Natural killer cell (primary cell): Measurements from ENCODE around the gene STARD3. TPM values are rescaled to one million over a fixed set of nuclear protein-coding genes. Genes with fewer than 3 reads are reported as not detected.

Source experiments
- ATAC-seq, 3 donors: fragments of 150-1000 bp in 2 of 3; fragments of 200-7000 bp in 1 of 3; cut with Tn5 transposase; 1 replicate in 1 of 3; 2 replicates in 2 of 3; pipeline ENCODE4 v1.10.0; 2021; ENCODE audit warnings: mild to moderate bottlenecking in 2 of 3, moderate library complexity in 2 of 3
- DNase-seq, 2 donors: peaks; one replicate each; pipeline versions ENCODE4 v3.0.0 to v3.0.0-alpha.2; 2013 to 2021; ENCODE audit warnings: mixed read lengths in 1 of 2
- H3K27ac ChIP-seq: one replicate; pipeline ENCODE4 v1.5.1; 2013; ENCODE audit warnings: mild to moderate bottlenecking, low read length
- H3K27me3 ChIP-seq: one replicate; pipeline ENCODE4 v1.6.1; 2013; ENCODE audit warnings: low read length; ENCODE audit not compliant: control insufficient read depth, insufficient read depth
- H3K36me3 ChIP-seq: one replicate; pipeline ENCODE4 v1.6.1; 2013; ENCODE audit warnings: low read length; ENCODE audit not compliant: control insufficient read depth, insufficient read depth
- H3K4me1 ChIP-seq: one replicate; pipeline ENCODE4 v1.6.1; 2013; ENCODE audit warnings: low read length; ENCODE audit not compliant: control insufficient read depth, insufficient read depth
- H3K4me3 ChIP-seq: one replicate; pipeline ENCODE4 v1.5.1; 2013; ENCODE audit warnings: low read length
- H3K9me3 ChIP-seq: one replicate; pipeline ENCODE4 v1.6.1; 2013; ENCODE audit warnings: low read length; ENCODE audit not compliant: control insufficient read depth, insufficient read depth
- H3K27ac Mint-ChIP-seq, 2 donors: one replicate each; pipeline ENCODE4 v1.8.0; 2022; ENCODE audit warnings: mild to moderate bottlenecking in 2 of 2, mixed read lengths in 2 of 2, moderate library complexity in 1 of 2
- H3K27me3 Mint-ChIP-seq, 2 donors: one replicate each; pipeline ENCODE4 v1.8.0; 2022; ENCODE audit warnings: low read depth in 2 of 2, mixed read lengths in 2 of 2
- H3K36me3 Mint-ChIP-seq: one replicate; pipeline ENCODE4 v1.8.0; 2022; ENCODE audit warnings: mixed read lengths
- H3K4me1 Mint-ChIP-seq, 2 donors: one replicate each; pipeline ENCODE4 v1.8.0; 2022; ENCODE audit warnings: mixed read lengths in 2 of 2
- H3K4me3 Mint-ChIP-seq: one replicate; pipeline ENCODE4 v1.8.0; 2022; ENCODE audit warnings: mild to moderate bottlenecking, moderate library complexity, mixed read lengths
- H3K9me3 Mint-ChIP-seq, 2 donors: one replicate each; pipeline ENCODE4 v1.8.0; 2022; ENCODE audit warnings: mixed read lengths in 2 of 2
- CTCF ChIP-seq: fragments of 200-600 bp; IDR thresholded peaks from one replicate; pipeline ENCODE4 v1.8.0; 2022; ENCODE audit warnings: antibody characterized with exemption
- WGBS: methylation state at CpG from one replicate; pipeline ENCODE4 v1.1.7; 2013; ENCODE audit warnings: missing lambda C conversion rate; ENCODE audit not compliant: insufficient coverage; 5-methylcytosine and 5-hydroxymethylcytosine counted together
- intact Hi-C: fragments of 100-400 bp; cut with micrococcal nuclease; formaldehyde crosslinking; loops from one replicate; pipeline ENCODE4 v1.14.2; 2022
- total RNA-seq, 4 donors: library from RNA; stranded (reverse); fragments of 120-200 nt in 1 of 4; gene quantifications; one replicate each; pipeline versions ENCODE4 v1.2.3 to v1.2.4, GENCODE V29; 2013 to 2022

Gene STARD3
- total RNA-seq, 3 donors from 2014 or later (not counting 1 experiment from before 2014, with no cell fraction given), result 97.1 to 115 (median 105) TPM

GRCh38 chr17:39652587-39653315 lies 15.8 kb downstream of the STARD3 start:
- peaks cover 3% of the 10 kb centered on the region for H3K4me1 ChIP-seq
- DNase-seq (no peak), ATAC-seq (no peak)
- H3K27me3 ChIP-seq, result no peaks in the 10 kb centered on the region
- peaks cover 16% of the 10 kb centered on the region for H3K36me3 ChIP-seq
- Mint-ChIP-seq H3K27me3 (no peaks in the 10 kb centered on the region), H3K27ac (peak overlapping the region; percentile 65 to 79), H3K36me3 (no peaks in the 10 kb centered on the region), H3K4me3 (no peak overlapping the region), H3K4me1 (peaks cover 40 to 62% of the 10 kb centered on the region in 2 donors), H3K9me3 (no peaks in the 10 kb centered on the region)
- intact Hi-C loops, result no loop called here
- no peak for TF ChIP-seq CTCF
- 76% methylated on average over 7 of the region's 7 CpGs for WGBS
- H3K4me3 ChIP-seq, result no peak overlapping the region
- H3K9me3 ChIP-seq, result no peaks in the 10 kb centered on the region
- no peak overlapping the region for H3K27ac ChIP-seq

GRCh38 chr17:39653316-39653661 lies 16.3 kb downstream of the STARD3 start:
- Mint-ChIP-seq H3K4me3 (no peak overlapping the region), H3K4me1 (peaks cover 40 to 62% of the 10 kb centered on the region in 2 donors), H3K36me3 (no peaks in the 10 kb centered on the region), H3K27ac (peak overlapping the region; percentile 59 to 79), H3K9me3 (no peaks in the 10 kb centered on the region), H3K27me3 (no peaks in the 10 kb centered on the region)
- Histone ChIP-seq H3K27me3 (no peaks in the 10 kb centered on the region), H3K36me3 (peaks cover 22% of the 10 kb centered on the region), H3K4me3 (no peak overlapping the region), H3K27ac (no peak overlapping the region), H3K9me3 (no peaks in the 10 kb centered on the region), H3K4me1 (peaks cover 3% of the 10 kb centered on the region)
- intact Hi-C loops, result no loop called here
- no peak for TF ChIP-seq CTCF
- no peak for ATAC-seq
- 89% methylated on average over 12 of the region's 12 CpGs for WGBS
- DNase-seq, result no peak

- H3K27me3 Mint-ChIP-seq, result no peaks in the 10 kb centered on the region
- DNase-seq (peak; percentile 77 to 87), ATAC-seq (peak; percentile 81 to 98 (median 95))
- Histone ChIP-seq H3K4me1 (peaks cover 6% of the 10 kb centered on the region), H3K4me3 (no peak overlapping the region), H3K36me3 (peaks cover 26% of the 10 kb centered on the region), H3K27me3 (no peaks in the 10 kb centered on the region), H3K27ac (no peak overlapping the region), H3K9me3 (no peaks in the 10 kb centered on the region)
- intact Hi-C loops, result no loop called here
- 74% methylated on average over 14 of the region's 14 CpGs for WGBS
- peak overlapping the region in 1 of 2 donors; percentile 59 for H3K27ac Mint-ChIP-seq
- H3K36me3 Mint-ChIP-seq, result no peaks in the 10 kb centered on the region
- peak; percentile 93 for TF ChIP-seq CTCF
- no peaks in the 10 kb centered on the region for H3K9me3 Mint-ChIP-seq
- peaks cover 37 to 58% of the 10 kb centered on the region in 2 donors for H3K4me1 Mint-ChIP-seq
- no peak overlapping the region for H3K4me3 Mint-ChIP-seq
These were observed 16.9 kb downstream of the STARD3 start for GRCh38 chr17:39653662-39654331.
